ENCODE measurements around the gene GRID1.

DNA sequence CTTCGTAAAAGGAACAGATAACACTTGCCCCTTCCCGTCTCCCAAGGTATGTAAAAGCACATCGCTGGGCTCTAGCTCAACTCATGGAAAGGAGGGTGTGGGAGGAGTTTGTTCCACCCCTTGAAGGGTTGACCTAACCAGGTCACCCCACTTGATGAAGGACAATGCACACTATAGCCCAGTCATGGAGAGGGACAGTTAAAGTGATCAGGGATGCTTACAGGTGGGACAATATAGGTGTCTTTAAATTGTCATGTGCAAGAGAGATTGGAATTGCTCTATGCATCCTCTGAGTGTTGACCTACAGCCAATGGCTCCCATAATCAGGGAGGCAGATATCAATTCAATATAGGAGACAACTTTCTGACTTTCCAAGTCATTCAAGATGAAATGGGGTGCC, 448.2 kb downstream of the GRID1 start:
- no peak for TF ChIP-seq POLR2AphosphoS5 (IDR thresholded peaks at IDR 0.05; ENCODE audit: insufficient read depth in 1 of 2, low read depth in 1 of 2)
- TF ChIP-seq, protein P1, sequence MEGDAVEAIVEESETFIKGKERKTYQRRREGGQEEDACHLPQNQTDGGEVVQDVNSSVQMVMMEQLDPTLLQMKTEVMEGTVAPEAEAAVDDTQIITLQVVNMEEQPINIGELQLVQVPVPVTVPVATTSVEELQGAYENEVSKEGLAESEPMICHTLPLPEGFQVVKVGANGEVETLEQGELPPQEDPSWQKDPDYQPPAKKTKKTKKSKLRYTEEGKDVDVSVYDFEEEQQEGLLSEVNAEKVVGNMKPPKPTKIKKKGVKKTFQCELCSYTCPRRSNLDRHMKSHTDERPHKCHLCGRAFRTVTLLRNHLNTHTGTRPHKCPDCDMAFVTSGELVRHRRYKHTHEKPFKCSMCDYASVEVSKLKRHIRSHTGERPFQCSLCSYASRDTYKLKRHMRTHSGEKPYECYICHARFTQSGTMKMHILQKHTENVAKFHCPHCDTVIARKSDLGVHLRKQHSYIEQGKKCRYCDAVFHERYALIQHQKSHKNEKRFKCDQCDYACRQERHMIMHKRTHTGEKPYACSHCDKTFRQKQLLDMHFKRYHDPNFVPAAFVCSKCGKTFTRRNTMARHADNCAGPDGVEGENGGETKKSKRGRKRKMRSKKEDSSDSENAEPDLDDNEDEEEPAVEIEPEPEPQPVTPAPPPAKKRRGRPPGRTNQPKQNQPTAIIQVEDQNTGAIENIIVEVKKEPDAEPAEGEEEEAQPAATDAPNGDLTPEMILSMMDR (IDR thresholded peaks at IDR 0.05), result no peak
- TF ChIP-seq POLR2A (IDR thresholded peaks at IDR 0.05), result no peak
